ENCODE results near the gene C17orf50.

C17orf50 gene

DNA sequence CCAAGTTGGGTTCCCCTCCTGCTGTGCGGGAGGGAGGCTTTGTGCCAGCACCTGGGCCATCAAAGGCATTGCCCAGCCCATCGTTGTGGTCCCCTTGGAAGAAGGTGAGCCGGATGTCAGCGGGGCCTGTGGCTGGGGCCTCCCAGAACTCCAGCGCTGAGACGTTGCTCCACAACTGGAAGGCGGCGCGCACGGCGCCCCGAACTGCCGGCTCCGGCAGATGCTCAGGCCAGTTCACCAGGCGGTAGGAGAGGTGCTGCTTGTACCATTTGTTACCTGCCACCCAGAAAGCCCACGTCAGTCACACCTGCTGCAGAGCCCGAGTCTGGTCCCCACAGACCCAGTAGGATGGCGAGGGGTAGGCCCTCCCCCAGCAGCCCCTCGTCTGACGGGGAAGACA lies 12.4 kb downstream of the C17orf50 start:
- TF ChIP-seq, protein P1, sequence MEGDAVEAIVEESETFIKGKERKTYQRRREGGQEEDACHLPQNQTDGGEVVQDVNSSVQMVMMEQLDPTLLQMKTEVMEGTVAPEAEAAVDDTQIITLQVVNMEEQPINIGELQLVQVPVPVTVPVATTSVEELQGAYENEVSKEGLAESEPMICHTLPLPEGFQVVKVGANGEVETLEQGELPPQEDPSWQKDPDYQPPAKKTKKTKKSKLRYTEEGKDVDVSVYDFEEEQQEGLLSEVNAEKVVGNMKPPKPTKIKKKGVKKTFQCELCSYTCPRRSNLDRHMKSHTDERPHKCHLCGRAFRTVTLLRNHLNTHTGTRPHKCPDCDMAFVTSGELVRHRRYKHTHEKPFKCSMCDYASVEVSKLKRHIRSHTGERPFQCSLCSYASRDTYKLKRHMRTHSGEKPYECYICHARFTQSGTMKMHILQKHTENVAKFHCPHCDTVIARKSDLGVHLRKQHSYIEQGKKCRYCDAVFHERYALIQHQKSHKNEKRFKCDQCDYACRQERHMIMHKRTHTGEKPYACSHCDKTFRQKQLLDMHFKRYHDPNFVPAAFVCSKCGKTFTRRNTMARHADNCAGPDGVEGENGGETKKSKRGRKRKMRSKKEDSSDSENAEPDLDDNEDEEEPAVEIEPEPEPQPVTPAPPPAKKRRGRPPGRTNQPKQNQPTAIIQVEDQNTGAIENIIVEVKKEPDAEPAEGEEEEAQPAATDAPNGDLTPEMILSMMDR (IDR thresholded peaks at IDR 0.05; ENCODE audit: low read length, missing control alignments), result no peak
- no peak overlapping the region for H3K4me3 ChIP-seq (replicated peaks; ENCODE audit: low read depth, low read length)
- no peak for DNase-seq (ENCODE audit: low read depth)

DNA sequence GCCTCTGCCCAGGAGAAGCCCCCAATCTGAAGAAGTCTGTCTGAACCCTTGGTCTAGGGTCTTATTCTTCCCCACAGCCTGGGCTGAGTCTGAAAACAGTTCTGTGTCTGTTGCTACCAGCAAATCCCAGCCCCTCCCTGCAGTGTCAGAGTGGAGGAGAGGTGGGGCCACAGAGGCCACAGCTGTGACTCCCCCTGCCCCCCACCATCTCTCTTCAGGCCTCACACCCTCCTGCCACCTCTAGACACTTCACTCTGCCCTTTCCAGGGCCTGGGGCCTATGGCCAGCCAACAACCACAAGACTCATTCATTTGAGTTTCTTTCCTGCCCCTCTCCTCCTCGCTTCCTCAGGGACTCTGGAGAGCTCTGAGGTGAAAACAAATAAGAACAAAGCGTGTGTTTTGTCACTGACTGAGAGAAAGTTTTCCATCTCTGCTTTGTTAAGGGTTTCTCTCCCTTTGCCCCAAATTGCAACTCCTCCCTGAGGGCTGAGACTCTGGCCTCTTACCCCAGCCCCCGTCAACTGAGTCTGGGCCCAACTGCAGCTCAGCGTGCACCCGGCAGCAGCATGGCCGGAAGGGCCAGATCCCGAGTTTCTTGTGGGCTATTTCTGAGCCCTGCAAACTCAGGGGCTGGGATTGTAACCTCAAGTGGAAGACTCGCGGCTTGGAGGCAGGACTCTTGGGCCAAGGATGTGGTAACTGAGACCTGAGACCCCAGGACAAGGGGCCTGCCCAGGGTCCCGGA lies 13.2 kb downstream of the C17orf50 start:
- DNase-seq (ENCODE audit: low read depth), result no peak
- H3K4me3 ChIP-seq (replicated peaks; ENCODE audit: low read depth, low read length), result no peak overlapping the region
- TF ChIP-seq, protein P1 (IDR thresholded peaks at IDR 0.05; ENCODE audit: low read length, missing control alignments), result no peak

DNA sequence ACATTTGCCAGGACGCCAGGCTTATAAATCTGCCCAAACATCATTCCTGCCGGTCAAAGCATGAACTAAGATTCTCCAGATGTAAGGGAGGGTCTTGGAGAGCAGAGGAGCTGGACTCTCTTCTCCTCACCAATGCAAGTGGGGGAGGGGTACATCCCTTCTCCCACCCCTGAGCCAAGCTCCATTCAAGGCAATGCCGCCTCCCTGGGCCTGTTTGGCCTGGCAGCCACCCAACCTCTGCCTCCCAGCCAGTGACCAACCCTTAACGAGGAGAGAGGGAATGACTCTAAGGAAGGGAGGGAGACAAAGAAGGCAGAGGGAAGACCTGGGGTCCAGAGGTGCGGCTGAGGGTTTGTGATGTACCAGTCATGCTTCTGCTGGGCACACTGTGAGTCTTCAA lies 13.8 kb downstream of the C17orf50 start:
- TF ChIP-seq, protein P1 (IDR thresholded peaks at IDR 0.05; ENCODE audit: low read length, missing control alignments), result no peak
- peak; percentile 44 for DNase-seq (ENCODE audit: low read depth)
- no peak overlapping the region for H3K4me3 ChIP-seq (replicated peaks; ENCODE audit: low read depth, low read length)

DNA sequence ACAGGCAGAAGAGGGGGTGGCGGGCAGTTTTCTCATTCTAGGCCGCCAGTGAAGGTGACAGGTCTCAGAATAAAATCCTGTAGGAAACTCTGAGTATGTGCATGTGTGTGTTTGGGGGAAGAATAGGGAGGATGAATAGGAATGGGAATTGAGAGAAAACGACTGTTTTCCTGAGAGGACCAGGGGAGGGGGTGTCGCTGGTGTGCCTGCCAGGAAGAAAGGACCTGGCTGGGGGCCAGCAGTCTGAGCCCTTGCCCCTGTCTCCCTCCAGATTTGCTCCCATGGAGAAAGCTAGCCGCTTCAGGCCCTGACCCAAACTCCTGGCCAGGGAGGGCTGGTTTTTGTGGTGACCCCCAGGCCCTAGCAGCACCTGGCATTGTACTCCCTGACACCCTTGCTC lies 14.4 kb downstream of the C17orf50 start:
- TF ChIP-seq, protein P1 (IDR thresholded peaks at IDR 0.05; ENCODE audit: low read length, missing control alignments), result no peak
- H3K4me3 ChIP-seq (replicated peaks; ENCODE audit: low read depth, low read length), result no peak overlapping the region
- no peak for DNase-seq (ENCODE audit: low read depth)

DNA sequence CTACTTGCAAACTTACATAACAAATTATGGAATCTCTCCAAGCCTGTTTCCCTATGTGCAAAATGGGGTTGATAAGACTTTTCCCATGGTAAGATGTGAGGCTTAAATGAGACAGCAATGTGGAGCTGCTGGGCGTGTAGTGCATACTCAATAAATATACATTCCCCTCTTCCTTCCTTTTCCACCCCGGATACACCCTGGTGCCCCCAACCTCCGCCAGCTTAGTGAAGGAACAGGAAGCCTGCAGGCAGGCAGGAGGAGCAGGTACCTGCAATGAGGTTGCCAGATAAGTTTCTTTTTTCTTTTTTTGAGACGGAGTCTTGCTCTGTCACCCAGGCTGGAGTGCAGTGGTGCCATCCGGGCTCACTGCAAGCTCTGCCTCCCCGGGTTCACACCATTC lies 14.9 kb downstream of the C17orf50 start:
- no peak for DNase-seq (ENCODE audit: low read depth)
- TF ChIP-seq, protein P1 (IDR thresholded peaks at IDR 0.05; ENCODE audit: low read length, missing control alignments), result no peak
- no peak overlapping the region for H3K4me3 ChIP-seq (replicated peaks; ENCODE audit: low read depth, low read length)

DNA sequence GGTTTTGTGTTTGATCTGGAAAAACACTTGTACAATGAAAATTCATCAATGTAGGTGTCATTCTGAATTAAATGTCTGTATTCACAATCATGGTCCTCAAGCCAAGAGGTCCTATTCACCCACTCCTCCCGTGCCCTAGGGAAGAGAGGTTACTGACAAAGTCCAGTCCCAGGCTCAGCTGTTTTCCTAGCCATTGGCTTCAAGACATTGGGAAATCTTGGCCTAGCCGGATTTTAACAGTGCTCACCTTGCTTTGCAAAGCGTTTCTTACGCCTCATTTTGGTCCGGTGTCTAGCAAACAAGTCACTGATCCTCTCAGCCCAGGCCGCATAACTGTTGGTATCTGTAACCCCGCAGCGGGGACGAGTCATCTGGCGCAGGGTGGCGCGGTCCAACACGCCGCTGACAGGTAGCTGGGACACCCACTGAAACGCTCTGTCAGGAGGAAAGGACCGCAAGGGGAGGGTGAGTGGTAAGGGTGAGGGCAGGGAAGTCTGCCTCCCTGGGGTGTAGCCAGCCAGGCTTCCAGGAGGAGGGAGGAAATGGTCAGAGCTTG lies 18.0 kb downstream of the C17orf50 start:
- TF ChIP-seq, protein P1 (IDR thresholded peaks at IDR 0.05; ENCODE audit: low read length, missing control alignments), result no peak
- no peak overlapping the region for H3K4me3 ChIP-seq (replicated peaks; ENCODE audit: low read depth, low read length)
- DNase-seq (ENCODE audit: low read depth), result no peak

DNA sequence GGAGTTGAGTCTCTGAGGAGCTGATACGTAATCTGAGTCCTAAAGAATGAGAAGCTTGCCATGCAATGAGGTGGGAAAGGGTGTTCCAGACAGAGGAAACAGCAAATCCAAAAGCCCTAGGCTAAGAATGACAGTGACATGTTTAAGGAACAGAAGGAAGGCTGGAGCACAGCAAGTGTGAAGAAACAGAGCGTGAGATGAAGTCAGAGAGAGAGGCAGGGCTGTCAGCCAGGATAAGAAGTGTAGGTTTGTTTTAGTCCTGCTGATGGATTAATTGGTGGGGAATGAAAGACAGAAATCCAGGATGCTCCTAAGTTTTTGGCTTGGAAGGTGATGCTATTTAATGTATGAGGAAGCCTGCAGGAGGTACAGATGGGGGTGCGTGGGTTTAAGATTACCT lies 20.3 kb downstream of the C17orf50 start:
- no peak overlapping the region for H3K4me3 ChIP-seq (replicated peaks; ENCODE audit: low read depth, low read length)
- DNase-seq (ENCODE audit: low read depth), result no peak
- TF ChIP-seq, protein P1 (IDR thresholded peaks at IDR 0.05; ENCODE audit: low read length, missing control alignments), result no peak

All from fibroblast of pulmonary artery (primary cell).